HepG2 (cell line): ENCODE measurements around the gene MGA. TPM values are rescaled to one million over a fixed set of nuclear protein-coding genes. Genes with fewer than 3 reads are reported as not detected.

Experiments
- ATAC-seq: fragments of 200-7000 bp; cut with Tn5 transposase; 3 replicates; pipeline ENCODE4 v1.9.1; 2020; ENCODE audit warnings: mild to moderate bottlenecking, moderate library complexity
- BruUV-seq: library from RNA; stranded (reverse); fragments of 400-500 nt; replicated peaks from 2 replicates; lab custom pipeline; 2021; lab: Mats Ljungman, UMichigan
- CTCF ChIA-PET: fragments of 300-600 bp; formaldehyde crosslinking; extraction: SDS; loops from one replicate; lab custom pipeline; 2021; ENCODE audit warnings: low total read pairs, inconsistent platforms, low intra/inter-chr PET ratio; lab: Yijun Ruan, JAX
- POLR2A ChIA-PET: fragments of 350-600 bp; sonication (Branson Sonifier 250); formaldehyde crosslinking; loops from one replicate; lab custom pipeline; 2020; ENCODE audit warnings: antibody characterized with exemption, inconsistent platforms; lab: Yijun Ruan, JAX
- DNase-seq: peaks from one replicate; pipeline ENCODE4 v3.0.0-alpha.2; 2015; ENCODE audit warnings: low spot score
- FAIRE-seq: peaks from 3 replicates; lab custom pipeline; 2011; peaks lifted over from hg19 to GRCh38; lab: Jason Lieb, UNC
- H2AFZ ChIP-seq: one replicate; pipeline ENCODE4 v1.6.1; 2011; ENCODE audit warnings: low read length, inconsistent platforms
- H3K27ac ChIP-seq: fragments of 300-600 bp; 3 replicates; pipeline ENCODE4 v1.8.0; 2011; ENCODE audit warnings: mixed run types, mild to moderate bottlenecking, mixed read lengths, low read length, inconsistent platforms; ENCODE audit not compliant: insufficient read depth; ENCODE audit errors: extremely low read length
- H3K27me3 ChIP-seq, 2 experiments: fragments of 200-600 bp in 1 of 2; 2 replicates in 1 of 2; 3 replicates in 1 of 2; pipeline versions ENCODE4 v1.6.0 to v1.8.0; 2011; ENCODE audit warnings: low read length in 2 of 2, mild to moderate bottlenecking in 2 of 2, moderate library complexity in 2 of 2, inconsistent platforms in 1 of 2; ENCODE audit not compliant: insufficient read depth in 2 of 2, control insufficient read depth in 1 of 2
- H3K36me3 ChIP-seq, 2 experiments: fragments of 200-600 bp in 1 of 2; replicated peaks in 1 of 2; 2 replicates in 1 of 2; 3 replicates in 1 of 2; pipeline versions ENCODE4 v1.5.1 to v1.8.0; 2011; ENCODE audit warnings: low read length in 2 of 2, inconsistent platforms in 1 of 2; ENCODE audit not compliant: insufficient read depth in 2 of 2, control insufficient read depth in 1 of 2
- H3K4me1 ChIP-seq: 2 replicates; pipeline ENCODE4 v1.5.1; 2012; ENCODE audit warnings: low read length, inconsistent platforms; ENCODE audit not compliant: insufficient read depth
- H3K4me2 ChIP-seq: 2 replicates; pipeline ENCODE4 v1.6.0; 2011; ENCODE audit warnings: low read depth, low read length, inconsistent platforms
- H3K4me3 ChIP-seq, 3 experiments: fragments of 200-600 bp in 1 of 3; sonication (generic), shearing (Covaris generic) in 1 of 3; replicated peaks in 1 of 3; 2 replicates each; pipeline ENCODE4 v1.5.1; 2011 to 2016; ENCODE audit warnings: low read length in 3 of 3, inconsistent platforms in 2 of 3, low read depth in 2 of 3, mild to moderate bottlenecking in 2 of 3, control low read depth in 1 of 3, mixed read lengths in 1 of 3; ENCODE audit not compliant: insufficient read depth in 1 of 3
- H3K79me2 ChIP-seq: one replicate; pipeline ENCODE4 v1.6.1; 2011; ENCODE audit warnings: low read length, inconsistent platforms; ENCODE audit not compliant: insufficient read depth
- H3K9ac ChIP-seq: 2 replicates; pipeline ENCODE4 v1.6.0; 2011; ENCODE audit warnings: mild to moderate bottlenecking, low read depth, low read length, inconsistent platforms; ENCODE audit not compliant: insufficient read depth
- H3K9me3 ChIP-seq: 2 replicates; pipeline ENCODE4 v1.5.1; 2012; ENCODE audit warnings: mild to moderate bottlenecking, low read length
- H4K20me1 ChIP-seq: 2 replicates; pipeline ENCODE4 v1.6.0; 2011; ENCODE audit warnings: inconsistent platforms, mild to moderate bottlenecking, low read length, moderate library complexity; ENCODE audit not compliant: insufficient read depth
- ARID2 ChIP-seq: sonication (generic); formaldehyde crosslinking; IDR thresholded peaks from 2 replicates; pipeline ENCODE4 v1.8.1; 2022; ENCODE audit warnings: mild to moderate bottlenecking, missing genetic modification reagents, borderline replicate concordance
- ARNT ChIP-seq: fragments of 450-650 bp; IDR thresholded peaks from 2 replicates; pipeline ENCODE4 v1.6.1; 2017
- MAF1 ChIP-seq: sonication (generic); formaldehyde crosslinking; IDR thresholded peaks from 2 replicates; pipeline ENCODE4 v1.5.0; 2020; ENCODE audit warnings: missing genetic modification reagents, borderline replicate concordance
- POGZ ChIP-seq: sonication (generic); formaldehyde crosslinking; IDR thresholded peaks from 2 replicates; pipeline ENCODE4 v1.4.0; 2020; ENCODE audit warnings: mild to moderate bottlenecking, missing genetic modification reagents
- RFXANK ChIP-seq: IDR thresholded peaks from 2 replicates; pipeline ENCODE4 v1.6.1; 2016
- SOX6 ChIP-seq, 2 experiments: fragments of 450-650 bp in 1 of 2; sonication (generic) in 1 of 2; formaldehyde crosslinking in 1 of 2; IDR thresholded peaks; 2 replicates each; pipeline versions ENCODE4 v1.4.0 to v1.6.1; 2017 to 2020; ENCODE audit warnings: antibody characterized with exemption in 1 of 2, mild to moderate bottlenecking in 1 of 2, missing genetic modification reagents in 1 of 2
- ZFAT ChIP-seq: sonication (generic); formaldehyde crosslinking; conservative IDR thresholded peaks from 2 replicates; pipeline ENCODE4 v1.8.1; 2023; ENCODE audit warnings: missing genetic modification reagents, inconsistent platforms
- ZNF543 ChIP-seq: sonication (generic); formaldehyde crosslinking; IDR thresholded peaks from 2 replicates; pipeline ENCODE4 v1.4.0; 2020; ENCODE audit warnings: mild to moderate bottlenecking, missing genetic modification reagents
- ZNF629 ChIP-seq: sonication (generic); formaldehyde crosslinking; conservative IDR thresholded peaks from 2 replicates; pipeline ENCODE4 v1.5.0; 2020; ENCODE audit warnings: missing genetic modification reagents
- ZNF660 ChIP-seq: sonication (generic); formaldehyde crosslinking; IDR thresholded peaks from 2 replicates; pipeline ENCODE4 v1.5.1; 2020; ENCODE audit warnings: mild to moderate bottlenecking, low read depth, missing genetic modification reagents, borderline replicate concordance
- WGBS: methylation state at CpG from one replicate; pipeline ENCODE4 v1.1.6; 2017; ENCODE audit warnings: low lambda C conversion rate; 5-methylcytosine and 5-hydroxymethylcytosine counted together
- in situ Hi-C: cut with HindIII; loops from 2 replicates; pipeline ENCODE4 v1.10.0; 2017; ENCODE audit warnings: low pct_unique_long_range_greater_than_20kb; ENCODE audit not compliant: extremely low pct_ligation_motif_present
- intact Hi-C: fragments of 100-400 bp; cut with micrococcal nuclease; formaldehyde crosslinking; loops from one replicate; pipeline ENCODE4 v1.10.0; 2022; ENCODE audit not compliant: unreplicated experiment
- polyA plus RNA-seq, 8 experiments: library from polyadenylated mRNA; depleted of rRNA in 3 of 8; stranded (reverse) in 7 of 8; unstranded in 1 of 8; fragments of >200 nt; fragmentation: Illumina TruSeq in 4 of 8; extraction: Trizol in 4 of 8; gene quantifications; 2 replicates each; pipeline versions ENCODE4 v1.2.1 to v1.2.3, GENCODE V29; 2011 to 2016; ENCODE audit warnings: low read depth in 4 of 8, missing spikeins in 1 of 8, mixed read lengths in 1 of 8; ENCODE audit not compliant: insufficient read depth in 1 of 8
- total RNA-seq, 5 experiments: library from RNA; depleted of rRNA; stranded (reverse); fragments of >200 nt; fragmentation: Illumina TruSeq; extraction: Trizol; gene quantifications; 2 replicates each; pipeline ENCODE4 v1.2.3, GENCODE V29; 2016; ENCODE audit warnings: low read depth in 1 of 5
- TF ChIP-seq, protein P1 (sequence below): IDR thresholded peaks from 2 replicates; pipeline ENCODE4 v1.6.1; 2016; ENCODE audit warnings: low read depth
- TF ChIP-seq, protein P2 (sequence below): sonication (generic); formaldehyde crosslinking; IDR thresholded peaks from 2 replicates; pipeline ENCODE4 v1.4.0; 2020; ENCODE audit warnings: missing genetic modification reagents

Gene MGA
- total and polyA plus RNA-seq, 2 of the 13 experiments (the other 11 are each of a cell fraction or from before 2014, with no cell fraction given): 5.3 to 59.0 TPM

DNA sequence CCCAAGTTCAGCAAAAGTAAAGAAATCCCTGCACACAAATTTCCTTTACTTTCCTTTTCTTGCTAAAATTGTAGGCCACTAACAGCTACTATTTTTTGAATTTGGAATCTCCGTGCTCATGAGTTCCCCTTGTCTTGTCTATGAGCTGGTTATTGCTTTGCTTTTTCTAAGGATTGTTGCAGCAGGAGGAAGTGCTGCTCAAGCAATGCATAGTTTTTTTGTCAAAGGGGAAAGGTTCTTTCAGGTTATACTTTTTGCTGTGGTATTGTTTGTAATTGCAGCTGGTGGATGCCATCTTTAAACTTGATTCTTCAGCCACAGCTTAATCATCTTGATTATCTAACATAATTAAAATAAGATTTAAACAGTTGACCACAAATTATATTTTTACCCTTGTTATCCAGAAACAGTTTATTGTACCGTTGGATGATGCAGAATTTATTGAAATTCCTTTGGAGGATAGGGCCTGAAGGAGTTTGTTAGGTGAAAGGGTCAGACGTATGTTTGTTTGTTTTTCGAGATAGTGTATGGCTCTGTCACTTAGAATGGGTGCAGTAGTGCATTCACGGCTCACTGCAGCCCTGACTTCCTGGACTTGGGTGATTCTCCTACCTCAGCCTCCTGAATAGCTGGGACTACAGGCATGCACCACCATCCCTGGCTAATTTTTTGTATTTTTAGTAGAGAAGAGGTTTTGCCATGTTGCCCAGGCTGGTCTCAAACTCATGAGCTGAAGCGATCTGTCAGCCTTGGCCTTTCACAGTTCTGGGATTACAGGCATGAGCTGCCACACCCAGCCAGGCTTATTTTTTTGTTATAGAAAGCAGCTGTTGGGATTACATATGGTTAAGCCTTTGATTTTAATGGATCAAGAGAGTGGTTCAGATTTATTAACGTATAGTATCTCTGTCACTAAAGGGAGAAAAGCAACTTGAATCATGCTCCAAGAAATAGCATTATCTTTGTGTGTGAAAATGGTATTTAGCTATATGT lies 11.7 kb downstream of the MGA start:
- CTCF ChIA-PET: no interaction called here
- Histone ChIP-seq H3K27ac (no peak overlapping the region), H4K20me1 (0 out of 2 replicates have a peak, but pooled peaks cover 13% of the 10 kb centered on the region), H3K9ac (no peak overlapping the region), H3K4me1 (peaks cover 19% of the 10 kb centered on the region), H3K27me3 (no peaks in the 10 kb centered on the region), H2AFZ (no peak overlapping the region), H3K9me3 (no peaks in the 10 kb centered on the region), H3K79me2 (peaks cover 89% of the 10 kb centered on the region), H3K36me3 (peaks cover 0 to 2% of the 10 kb centered on the region in 2 experiments; a peak in 4 of 5 replicates), H3K4me2 (no peak overlapping the region), H3K4me3 (no peak overlapping the region)
- intact Hi-C loops (no loop called here), in situ Hi-C loops (no loop called here)
- no TSS peak for BruUV-seq
- 0 out of 2 replicates have a peak, but pooled peaks have one; percentile 20 for TF ChIP-seq POGZ
- no peak for TF ChIP-seq ZNF543 (CRISPR knock-in tag)
- TF ChIP-seq ARNT: no peak
- TF ChIP-seq RFXANK (CRISPR knock-in tag): no peak
- TF ChIP-seq SOX6 (IDR thresholded peaks at IDR 0.05): no peak
- TF ChIP-seq SOX6 (CRISPR knock-in tag; IDR thresholded peaks at IDR 0.05): no peak
- TF ChIP-seq ZNF629 (CRISPR knock-in tag): peak; percentile 67; the same call in 1 of the 2 replicates
- TF ChIP-seq ARID2 (CRISPR knock-in tag): no peak
- no peak for TF ChIP-seq ZFAT (CRISPR knock-in tag)
- TF ChIP-seq ZNF660 (CRISPR knock-in tag): no peak
- TF ChIP-seq, protein P1, sequence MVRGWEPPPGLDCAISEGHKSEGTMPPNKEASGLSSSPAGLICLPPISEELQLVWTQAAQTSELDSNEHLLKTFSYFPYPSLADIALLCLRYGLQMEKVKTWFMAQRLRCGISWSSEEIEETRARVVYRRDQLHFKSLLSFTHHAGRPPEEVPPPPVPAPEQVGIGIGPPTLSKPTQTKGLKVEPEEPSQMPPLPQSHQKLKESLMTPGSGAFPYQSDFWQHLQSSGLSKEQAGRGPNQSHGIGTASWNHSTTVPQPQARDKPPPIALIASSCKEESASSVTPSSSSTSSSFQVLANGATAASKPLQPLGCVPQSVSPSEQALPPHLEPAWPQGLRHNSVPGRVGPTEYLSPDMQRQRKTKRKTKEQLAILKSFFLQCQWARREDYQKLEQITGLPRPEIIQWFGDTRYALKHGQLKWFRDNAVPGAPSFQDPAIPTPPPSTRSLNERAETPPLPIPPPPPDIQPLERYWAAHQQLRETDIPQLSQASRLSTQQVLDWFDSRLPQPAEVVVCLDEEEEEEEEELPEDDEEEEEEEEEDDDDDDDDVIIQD (CRISPR knock-in tag): peak; percentile 68; the same call in 1 of the 2 replicates
- TF ChIP-seq, protein P2, sequence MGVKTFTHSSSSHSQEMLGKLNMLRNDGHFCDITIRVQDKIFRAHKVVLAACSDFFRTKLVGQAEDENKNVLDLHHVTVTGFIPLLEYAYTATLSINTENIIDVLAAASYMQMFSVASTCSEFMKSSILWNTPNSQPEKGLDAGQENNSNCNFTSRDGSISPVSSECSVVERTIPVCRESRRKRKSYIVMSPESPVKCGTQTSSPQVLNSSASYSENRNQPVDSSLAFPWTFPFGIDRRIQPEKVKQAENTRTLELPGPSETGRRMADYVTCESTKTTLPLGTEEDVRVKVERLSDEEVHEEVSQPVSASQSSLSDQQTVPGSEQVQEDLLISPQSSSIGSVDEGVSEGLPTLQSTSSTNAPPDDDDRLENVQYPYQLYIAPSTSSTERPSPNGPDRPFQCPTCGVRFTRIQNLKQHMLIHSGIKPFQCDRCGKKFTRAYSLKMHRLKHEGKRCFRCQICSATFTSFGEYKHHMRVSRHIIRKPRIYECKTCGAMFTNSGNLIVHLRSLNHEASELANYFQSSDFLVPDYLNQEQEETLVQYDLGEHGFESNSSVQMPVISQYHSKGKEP (CRISPR knock-in tag): no peak
- no peak for TF ChIP-seq MAF1 (CRISPR knock-in tag)
- WGBS: 86% methylated on average over 7 of the region's 7 CpGs
- ATAC-seq: no peak
- POLR2A ChIA-PET: interaction anchor here (1.3 kb wide), 1 partner anchor 12 kb away, joined by 6 read pairs; the partner anchor contains the start of gene MGA
- DNase-seq: no peak
- no peak for FAIRE-seq
